GM18505 (cell line): ENCODE data around the gene TTC24.
"Not testable (repeated sequence)": the region's sequence is repeated elsewhere in the genome, so short reads cannot be mapped to it uniquely, and the experiment has no call there.

Source experiments
- ATAC-seq: cut with Tn5 transposase; IDR thresholded peaks from one replicate; pipeline ENCODE4 v1.9.1; 2021; ENCODE audit not compliant: unreplicated experiment
- POLR2A ChIP-seq: IDR thresholded peaks from 4 replicates; pipeline ENCODE4 v1.6.1; 2011; ENCODE audit warnings: borderline replicate concordance; ENCODE audit not compliant: insufficient read depth, insufficient read length; ENCODE audit errors: extremely low read depth

Gene TTC24

DNA sequence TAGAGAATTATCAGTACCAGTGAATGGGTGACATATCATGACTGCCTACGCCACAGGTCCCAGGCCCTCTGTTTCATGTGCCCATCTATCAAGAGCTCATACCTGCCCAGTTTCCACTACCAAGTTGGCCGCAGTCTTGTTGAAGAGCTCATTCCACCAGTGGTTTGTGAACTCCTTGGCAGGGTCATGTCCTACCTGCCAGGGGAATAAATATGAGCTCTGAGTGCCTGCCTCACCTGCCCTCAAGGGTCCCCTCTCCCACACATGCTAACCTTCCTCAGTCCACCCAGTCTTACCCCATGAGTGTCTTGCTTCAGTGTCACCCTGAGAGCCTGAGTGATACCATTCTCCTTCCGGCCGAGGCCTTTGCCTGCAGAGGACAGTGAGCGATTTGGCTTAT, 18.6 kb downstream of the TTC24 start:
- no peak for TF ChIP-seq POLR2A
- ATAC-seq: no peak

- no peak for TF ChIP-seq POLR2A
- ATAC-seq: no peak
These were observed 19.4 kb downstream of the TTC24 start for GRCh38 chr1:156598731-156599432.

DNA sequence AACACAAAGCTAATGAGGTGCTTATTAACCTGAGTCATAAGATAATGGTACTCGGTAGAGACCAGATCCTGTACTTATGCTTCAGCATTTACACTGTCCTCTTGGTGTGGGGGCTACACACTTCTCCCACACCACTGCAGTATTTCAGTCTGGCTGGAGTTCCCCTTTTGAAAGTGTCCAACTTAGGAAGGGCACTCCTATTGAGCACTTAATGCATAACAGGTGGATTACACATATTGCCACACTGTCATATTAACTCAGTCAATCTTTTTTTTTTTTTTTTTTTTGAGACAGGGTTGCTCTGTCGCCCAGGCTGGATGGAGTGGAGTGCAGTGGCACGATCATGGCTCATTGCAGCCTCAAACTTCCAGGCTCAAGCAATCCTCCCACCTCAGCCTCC, 20.3 kb downstream of the TTC24 start:
- TF ChIP-seq POLR2A: no peak
- ATAC-seq: no peak

- no peak for ATAC-seq
- TF ChIP-seq POLR2A: no peak
These were observed 21.2 kb downstream of the TTC24 start for GRCh38 chr1:156600733-156601121.

GRCh38 chr1:156601122-156601830, 21.8 kb downstream of the TTC24 start, which contains the start of gene GPATCH4:
GPATCH4 (minus strand) TSS chr1:156601479.
- peak; percentile 89 for TF ChIP-seq POLR2A
- ATAC-seq: peak; percentile 52

- no peak for TF ChIP-seq POLR2A
- ATAC-seq: peak; percentile 19
These were observed 22.4 kb downstream of the TTC24 start for GRCh38 chr1:156601892-156602291.

GRCh38 chr1:156602557-156602993, 23.1 kb downstream of the TTC24 start:
- no peak for ATAC-seq
- TF ChIP-seq POLR2A: no peak

GRCh38 chr1:156607344-156607743, 27.8 kb downstream of the TTC24 start:
- ATAC-seq: not testable (repeated sequence)

DNA sequence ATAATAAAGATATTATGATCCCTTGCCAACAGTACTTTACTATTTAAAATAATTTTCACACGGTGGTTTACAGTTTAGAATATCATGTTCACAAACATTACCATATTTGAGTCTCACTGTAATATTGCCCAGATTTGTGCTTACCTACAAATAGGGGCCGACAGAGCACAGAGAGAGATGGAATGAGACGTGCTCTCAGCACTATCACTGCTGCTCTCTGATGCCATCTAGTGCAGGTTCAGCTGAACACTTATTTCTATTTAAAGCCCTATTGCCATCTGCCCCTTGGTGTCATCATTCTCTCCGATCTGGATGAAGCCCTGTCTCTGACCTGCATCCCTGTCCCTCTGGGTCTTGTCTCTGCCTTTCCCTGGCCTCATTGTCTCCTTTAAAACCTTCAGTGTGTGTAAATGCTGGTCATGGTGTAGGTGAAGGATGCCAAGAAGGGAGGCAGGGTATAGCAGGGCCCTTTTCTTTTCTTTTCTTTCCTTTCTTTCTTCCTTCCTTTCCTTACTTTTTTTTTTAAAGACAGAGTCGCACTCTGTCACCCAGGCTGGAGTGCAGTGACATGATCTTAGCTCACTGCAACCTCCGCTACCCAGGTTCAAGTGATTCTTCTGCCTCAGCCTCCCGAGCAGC, 28.6 kb downstream of the TTC24 start:
- ATAC-seq: no peak
- TF ChIP-seq POLR2A: no peak

GRCh38 chr1:156608981-156609380, 29.5 kb downstream of the TTC24 start:
- no peak for ATAC-seq
- TF ChIP-seq POLR2A: no peak

DNA sequence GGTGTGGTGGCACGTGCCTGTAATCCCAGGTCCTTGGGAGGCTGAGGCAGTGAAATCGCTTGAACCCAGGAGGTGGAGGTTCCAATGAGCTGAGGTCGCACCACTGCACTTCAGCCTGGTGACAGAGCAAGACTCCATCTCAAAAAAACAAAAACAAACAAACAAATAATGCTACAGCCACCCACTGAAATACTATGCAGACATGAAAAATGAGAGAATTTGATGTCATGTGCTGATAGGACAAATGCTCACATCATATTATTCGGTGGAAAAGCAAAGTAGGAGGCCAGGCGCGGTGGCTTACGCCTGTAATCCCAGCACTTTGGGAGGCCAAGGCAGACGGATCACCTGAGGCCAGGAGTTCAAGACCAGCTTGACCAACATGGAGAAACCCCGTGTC, 30.5 kb downstream of the TTC24 start:
- ATAC-seq: not testable (repeated sequence)

- TF ChIP-seq POLR2A: no peak
- ATAC-seq: no peak
These were observed 33.1 kb downstream of the TTC24 start for GRCh38 chr1:156612666-156613065.

GRCh38 chr1:156615946-156616345, 36.4 kb downstream of the TTC24 start:
- no peak for ATAC-seq
- no peak for TF ChIP-seq POLR2A

- ATAC-seq: no peak
- TF ChIP-seq POLR2A: no peak
These were observed 36.9 kb downstream of the TTC24 start for GRCh38 chr1:156616463-156616862.

DNA sequence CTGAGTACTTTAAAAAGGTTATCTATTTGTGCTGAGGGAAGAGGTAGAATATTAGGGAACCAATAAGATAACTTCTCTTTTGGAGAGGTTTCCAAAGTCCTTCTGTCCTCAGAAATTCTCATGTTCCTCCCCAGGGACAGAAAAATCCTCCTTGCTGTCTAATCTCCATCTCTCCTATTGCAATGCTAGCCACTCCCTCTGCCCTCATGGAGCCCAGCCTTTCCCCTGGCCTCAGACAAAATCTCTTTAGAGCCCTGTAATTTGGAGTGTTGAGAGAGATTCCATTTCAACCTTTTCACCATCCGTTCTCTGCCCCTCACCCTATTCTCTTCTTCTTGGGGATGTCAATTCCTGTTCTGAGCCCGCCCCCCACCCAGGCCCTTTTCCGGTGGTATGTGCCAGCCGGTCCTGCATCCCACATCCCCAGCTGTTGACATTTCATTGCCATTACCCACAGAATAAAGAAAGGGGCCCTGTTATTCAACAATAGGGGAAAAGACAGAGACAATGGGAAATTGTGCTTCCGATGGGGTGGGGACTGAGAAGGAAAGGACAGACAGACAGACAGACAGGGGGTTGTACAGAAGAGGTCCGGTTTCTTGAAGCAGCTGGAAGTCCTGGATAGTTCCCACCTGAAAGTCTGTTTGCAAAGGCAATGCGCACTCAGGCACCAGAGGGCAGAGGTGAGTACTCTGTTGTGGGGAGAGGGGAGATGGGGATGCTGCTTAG, 39.5 kb downstream of the TTC24 start, which contains the start of gene HAPLN2:
TSS of gene HAPLN2 (plus strand) at position 563 of the 729 bp plus-strand sequence. CDS start 4,076 bp downstream, outside the sequence.
- ATAC-seq: no peak
- TF ChIP-seq POLR2A: no peak
